T-helper 1 cell treated with Interleukin-12 subunit alpha and Interleukin-12 subunit beta and Interleukin-4 antibody, amounts not matched to agents 30 ng/mL and 1 ng/mL, for 36 hours (primary cell): Measurements from ENCODE around the gene ACSF2. TPM values are rescaled to one million over a fixed set of nuclear protein-coding genes. Genes with fewer than 3 reads are reported as not detected.

Experiments
- intact Hi-C: fragments of 100-400 bp; cut with micrococcal nuclease; formaldehyde crosslinking; loops from one replicate; pipeline ENCODE4 v1.15.1; 2024
- total RNA-seq: library from RNA; stranded (reverse); gene quantifications from 2 replicates; pipeline ENCODE4 v1.2.3, GENCODE V29; 2022

ACSF2 gene
- total RNA-seq, 1 donor from 2014 or later, result 18.6 TPM

- intact Hi-C loops, result no loop called here
Measured at GRCh38 chr17:50493744-50494143, 67.7 kb downstream of the ACSF2 start.

GRCh38 chr17:50495217-50495823 lies 69.3 kb downstream of the ACSF2 start:
- intact Hi-C loops, result no loop called here

GRCh38 chr17:50495918-50496317 lies 69.9 kb downstream of the ACSF2 start:
- intact Hi-C loops, result no loop called here

- intact Hi-C loops, result no loop called here
Measured at GRCh38 chr17:50498021-50498874, 72.2 kb downstream of the ACSF2 start.

GRCh38 chr17:50499270-50499669 lies 73.3 kb downstream of the ACSF2 start:
- intact Hi-C loops, result no loop called here

GRCh38 chr17:50499721-50500120 lies 73.7 kb downstream of the ACSF2 start:
- intact Hi-C loops, result no loop called here

- intact Hi-C loops, result no loop called here
Measured at GRCh38 chr17:50501054-50501453, 75.0 kb downstream of the ACSF2 start.

GRCh38 chr17:50502301-50502990 lies 76.4 kb downstream of the ACSF2 start:
- intact Hi-C loops, result no loop called here

GRCh38 chr17:50505591-50506130 lies 79.6 kb downstream of the ACSF2 start:
- intact Hi-C loops, result no loop called here

- intact Hi-C loops, result no loop called here
Measured at GRCh38 chr17:50506298-50506697, 80.3 kb downstream of the ACSF2 start.

- intact Hi-C loops, result loop anchor here (1.0 kb wide), 1 partner anchor 51 kb away; no protein-coding TSS in a partner anchor
Measured at GRCh38 chr17:50507871-50508572, 82.0 kb downstream of the ACSF2 start, which contains the start of gene MYCBPAP. Gene MYCBPAP, plus strand, starts transcription at chr17:50508439. Its CDS starts 236 bp downstream, at chr17:50508675.

- intact Hi-C loops, result loop anchor here (1.0 kb wide), 1 partner anchor 50 kb away; no protein-coding TSS in a partner anchor
Measured at GRCh38 chr17:50508573-50509460, 82.8 kb downstream of the ACSF2 start.

- intact Hi-C loops, result loop anchor here (1.0 kb wide), 5 partner anchors 31 to 197 kb away; partner anchors contain the start of genes LRRC59 and SPATA20
Measured at GRCh38 chr17:50511058-50511457, 85.0 kb downstream of the ACSF2 start.

- intact Hi-C loops, result no loop called here
Measured at GRCh38 chr17:50513495-50513894, 87.5 kb downstream of the ACSF2 start.

- intact Hi-C loops, result no loop called here
Measured at GRCh38 chr17:50514388-50514787, 88.4 kb downstream of the ACSF2 start.

GRCh38 chr17:50514936-50515702 lies 89.1 kb downstream of the ACSF2 start:
- intact Hi-C loops, result no loop called here

GRCh38 chr17:50517011-50517410 lies 91.0 kb downstream of the ACSF2 start:
- intact Hi-C loops, result no loop called here

- intact Hi-C loops, result no loop called here
Measured at GRCh38 chr17:50517504-50518383, 91.7 kb downstream of the ACSF2 start.
